ENCODE results near the gene KAT2A.

KAT2A gene

GRCh38 chr17:42094375-42095069, 26.6 kb downstream of the KAT2A start:
- DNase-seq (ENCODE audit: low spot score) = no peak

GRCh38 chr17:42092939-42093338, 28.2 kb downstream of the KAT2A start:
- DNase-seq (ENCODE audit: low spot score) = no peak

GRCh38 chr17:42090964-42091790, 30.0 kb downstream of the KAT2A start:
- no peak for DNase-seq (ENCODE audit: low spot score)

GRCh38 chr17:42088736-42089135, 32.4 kb downstream of the KAT2A start:
- no peak for DNase-seq (ENCODE audit: low spot score)

GRCh38 chr17:42087736-42088705, 33.1 kb downstream of the KAT2A start:
- peak; percentile 56 for DNase-seq (ENCODE audit: low spot score)

- no peak for DNase-seq (ENCODE audit: low spot score)
Measured at GRCh38 chr17:42087042-42087701, 34.0 kb downstream of the KAT2A start.

GRCh38 chr17:42081516-42082129, 39.5 kb downstream of the KAT2A start:
- DNase-seq (ENCODE audit: low spot score) = no peak

- no peak for DNase-seq (ENCODE audit: low spot score)
Measured at GRCh38 chr17:42079541-42079940, 41.6 kb downstream of the KAT2A start.

- DNase-seq (ENCODE audit: low spot score) = no peak
Measured at GRCh38 chr17:42078396-42079043, 42.6 kb downstream of the KAT2A start.

GRCh38 chr17:42077755-42078154, 43.4 kb downstream of the KAT2A start:
- no peak for DNase-seq (ENCODE audit: low spot score)

- no peak for DNase-seq (ENCODE audit: low spot score)
Measured at GRCh38 chr17:42076797-42077559, 44.2 kb downstream of the KAT2A start.

GRCh38 chr17:42075789-42076188, 45.4 kb downstream of the KAT2A start:
- no peak for DNase-seq (ENCODE audit: low spot score)

- DNase-seq (ENCODE audit: low spot score) = no peak
Measured at GRCh38 chr17:42072323-42073187, 48.6 kb downstream of the KAT2A start.

- no peak for DNase-seq (ENCODE audit: low spot score)
Measured at GRCh38 chr17:42071810-42072209, 49.4 kb downstream of the KAT2A start.

- no peak for DNase-seq (ENCODE audit: low spot score)
Measured at GRCh38 chr17:42068979-42069378, 52.2 kb downstream of the KAT2A start.

GRCh38 chr17:42067371-42068091, 53.6 kb downstream of the KAT2A start:
- DNase-seq (ENCODE audit: low spot score) = peak; percentile 37

GRCh38 chr17:42065201-42065600, 56.0 kb downstream of the KAT2A start:
- no peak for DNase-seq (ENCODE audit: low spot score)
